Measurements from ENCODE around the gene NUP205. TPM values are rescaled to one million over a fixed set of nuclear protein-coding genes. Genes with fewer than 3 reads are reported as not detected.

Gene NUP205
- total RNA-seq: 42.4 TPM

GRCh38 chr7:135557455-135558336 lies at the start of gene NUP205:
NUP205 (plus strand) TSS chr7:135557917; CDS start chr7:135557945, 28 bp downstream.
- no peaks in the 10 kb centered on the region for H3K27me3 ChIP-seq (ENCODE audit: insufficient read depth, low read length)
- H3K4me3 ChIP-seq (ENCODE audit: low read length): peak within 1 kb of the TSS; percentile 81
- H3K9me3 ChIP-seq (ENCODE audit: low read depth, low read length): no peaks in the 10 kb centered on the region

GRCh38 chr7:135508883-135509588 lies 48.7 kb upstream of the NUP205 start:
- Histone ChIP-seq H3K4me1 (ENCODE audit: insufficient read depth, low read length) (peaks cover 27% of the 10 kb centered on the region), H3K9me3 (ENCODE audit: low read depth, low read length) (no peaks in the 10 kb centered on the region), H3K4me3 (ENCODE audit: low read length) (peak overlapping the region; percentile 95)

More at GRCh38 chr7:135557455-135558336, at the start of gene NUP205:
- H3K4me1 ChIP-seq (ENCODE audit: insufficient read depth, low read length): peaks cover 12% of the 10 kb centered on the region

GRCh38 chr7:135509589-135509838 lies 48.2 kb upstream of the NUP205 start:
- Histone ChIP-seq H3K27me3 (ENCODE audit: insufficient read depth, low read length) (no peaks in the 10 kb centered on the region), H3K4me1 (ENCODE audit: insufficient read depth, low read length) (peaks cover 27% of the 10 kb centered on the region), H3K9me3 (ENCODE audit: low read depth, low read length) (no peaks in the 10 kb centered on the region), H3K4me3 (ENCODE audit: low read length) (peak overlapping the region; percentile 95)

More at GRCh38 chr7:135508883-135509588, 48.7 kb upstream of the NUP205 start:
- no peaks in the 10 kb centered on the region for H3K27me3 ChIP-seq (ENCODE audit: insufficient read depth, low read length)

GRCh38 chr7:135509839-135510591 lies 47.7 kb upstream of the NUP205 start, which contains the start of gene CNOT4:
CNOT4 (minus strand) TSS chr7:135510102; CDS start chr7:135438331, 71,771 bp downstream.
- Histone ChIP-seq H3K27me3 (ENCODE audit: insufficient read depth, low read length) (no peaks in the 10 kb centered on the region), H3K4me1 (ENCODE audit: insufficient read depth, low read length) (peaks cover 27% of the 10 kb centered on the region), H3K4me3 (ENCODE audit: low read length) (peak within 1 kb of the TSS; percentile 95), H3K9me3 (ENCODE audit: low read depth, low read length) (no peaks in the 10 kb centered on the region)

GRCh38 chr7:135510592-135511183 lies 47.0 kb upstream of the NUP205 start:
- Histone ChIP-seq H3K4me3 (ENCODE audit: low read length) (peak overlapping the region; percentile 95), H3K9me3 (ENCODE audit: low read depth, low read length) (no peaks in the 10 kb centered on the region)

GRCh38 chr7:135512135-135512887 lies 45.4 kb upstream of the NUP205 start:
- Histone ChIP-seq H3K9me3 (ENCODE audit: low read depth, low read length) (no peaks in the 10 kb centered on the region), H3K4me3 (ENCODE audit: low read length) (no peak overlapping the region), H3K4me1 (ENCODE audit: insufficient read depth, low read length) (peaks cover 24% of the 10 kb centered on the region), H3K27me3 (ENCODE audit: insufficient read depth, low read length) (no peaks in the 10 kb centered on the region)

More at GRCh38 chr7:135510592-135511183, 47.0 kb upstream of the NUP205 start:
- H3K4me1 ChIP-seq (ENCODE audit: insufficient read depth, low read length): peaks cover 27% of the 10 kb centered on the region
- no peaks in the 10 kb centered on the region for H3K27me3 ChIP-seq (ENCODE audit: insufficient read depth, low read length)

GRCh38 chr7:135514856-135515255 lies 42.9 kb upstream of the NUP205 start:
- peaks cover 9% of the 10 kb centered on the region for H3K4me1 ChIP-seq (ENCODE audit: insufficient read depth, low read length)
- no peaks in the 10 kb centered on the region for H3K27me3 ChIP-seq (ENCODE audit: insufficient read depth, low read length)
- H3K4me3 ChIP-seq (ENCODE audit: low read length): no peak overlapping the region
- no peaks in the 10 kb centered on the region for H3K9me3 ChIP-seq (ENCODE audit: low read depth, low read length)

- Histone ChIP-seq H3K27me3 (ENCODE audit: insufficient read depth, low read length) (no peaks in the 10 kb centered on the region), H3K9me3 (ENCODE audit: low read depth, low read length) (no peaks in the 10 kb centered on the region), H3K4me1 (ENCODE audit: insufficient read depth, low read length) (no peaks in the 10 kb centered on the region), H3K4me3 (ENCODE audit: low read length) (no peak overlapping the region)
Observed at GRCh38 chr7:135517060-135517459, 40.7 kb upstream of the NUP205 start.

GRCh38 chr7:135518748-135519147 lies 39.0 kb upstream of the NUP205 start:
- Histone ChIP-seq H3K4me3 (ENCODE audit: low read length) (no peak overlapping the region), H3K9me3 (ENCODE audit: low read depth, low read length) (no peaks in the 10 kb centered on the region), H3K4me1 (ENCODE audit: insufficient read depth, low read length) (peaks cover 3% of the 10 kb centered on the region), H3K27me3 (ENCODE audit: insufficient read depth, low read length) (no peaks in the 10 kb centered on the region)

- peaks cover 3% of the 10 kb centered on the region for H3K4me1 ChIP-seq (ENCODE audit: insufficient read depth, low read length)
- no peak overlapping the region for H3K4me3 ChIP-seq (ENCODE audit: low read length)
- no peaks in the 10 kb centered on the region for H3K9me3 ChIP-seq (ENCODE audit: low read depth, low read length)
- no peaks in the 10 kb centered on the region for H3K27me3 ChIP-seq (ENCODE audit: insufficient read depth, low read length)
Observed at GRCh38 chr7:135519233-135519688, 38.5 kb upstream of the NUP205 start.

GRCh38 chr7:135519871-135520270 lies 37.8 kb upstream of the NUP205 start:
- Histone ChIP-seq H3K4me3 (ENCODE audit: low read length) (no peak overlapping the region), H3K4me1 (ENCODE audit: insufficient read depth, low read length) (peaks cover 3% of the 10 kb centered on the region), H3K27me3 (ENCODE audit: insufficient read depth, low read length) (no peaks in the 10 kb centered on the region), H3K9me3 (ENCODE audit: low read depth, low read length) (no peaks in the 10 kb centered on the region)

- Histone ChIP-seq H3K9me3 (ENCODE audit: low read depth, low read length) (no peaks in the 10 kb centered on the region), H3K4me1 (ENCODE audit: insufficient read depth, low read length) (peaks cover 3% of the 10 kb centered on the region), H3K27me3 (ENCODE audit: insufficient read depth, low read length) (no peaks in the 10 kb centered on the region), H3K4me3 (ENCODE audit: low read length) (no peak overlapping the region)
Observed at GRCh38 chr7:135522509-135522908, 35.2 kb upstream of the NUP205 start.

GRCh38 chr7:135523146-135523545 lies 34.6 kb upstream of the NUP205 start:
- Histone ChIP-seq H3K4me1 (ENCODE audit: insufficient read depth, low read length) (peaks cover 3% of the 10 kb centered on the region), H3K9me3 (ENCODE audit: low read depth, low read length) (no peaks in the 10 kb centered on the region), H3K4me3 (ENCODE audit: low read length) (no peak overlapping the region), H3K27me3 (ENCODE audit: insufficient read depth, low read length) (no peaks in the 10 kb centered on the region)

- peaks cover 3% of the 10 kb centered on the region for H3K4me1 ChIP-seq (ENCODE audit: insufficient read depth, low read length)
- H3K4me3 ChIP-seq (ENCODE audit: low read length): no peak overlapping the region
- no peaks in the 10 kb centered on the region for H3K27me3 ChIP-seq (ENCODE audit: insufficient read depth, low read length)
- no peaks in the 10 kb centered on the region for H3K9me3 ChIP-seq (ENCODE audit: low read depth, low read length)
Observed at GRCh38 chr7:135525426-135525825, 32.3 kb upstream of the NUP205 start.

Measured in mononuclear cell (primary cell).